Astrocyte (in vitro differentiated cells and primary cell): ENCODE data around the gene PCGF3. TPM values are rescaled to one million over a fixed set of nuclear protein-coding genes. Genes with fewer than 3 reads are reported as not detected.
"Not testable (repeated sequence)": the region's sequence is repeated elsewhere in the genome, so short reads cannot be mapped to it uniquely, and the experiment has no call there.

Experiments
- DNase-seq: peaks from one replicate; pipeline ENCODE4 v3.0.0-alpha.2; 2010; ENCODE audit warnings: low read depth
- FAIRE-seq: peaks from 2 replicates; lab custom pipeline; 2011; peaks lifted over from hg19 to GRCh38; lab: Jason Lieb, UNC
- H2AFZ ChIP-seq: 2 replicates; pipeline ENCODE4 v1.6.0; 2012; ENCODE audit warnings: low read depth, low read length, inconsistent platforms
- H3K27ac ChIP-seq: 2 replicates; pipeline ENCODE4 v1.5.1; 2011; ENCODE audit warnings: low read depth, low read length, inconsistent platforms
- H3K27me3 ChIP-seq: 2 replicates; pipeline ENCODE4 v1.6.0; 2011; ENCODE audit warnings: low read length, inconsistent platforms; ENCODE audit not compliant: insufficient read depth
- H3K36me3 ChIP-seq: 2 replicates; pipeline ENCODE4 v1.5.1; 2011; ENCODE audit warnings: low read length, inconsistent platforms; ENCODE audit not compliant: insufficient read depth
- H3K4me1 ChIP-seq: 2 replicates; pipeline ENCODE4 v1.5.1; 2011; ENCODE audit warnings: low read length, inconsistent platforms; ENCODE audit not compliant: insufficient read depth
- H3K4me2 ChIP-seq: 2 replicates; pipeline ENCODE4 v1.6.0; 2012; ENCODE audit warnings: low read length, inconsistent platforms
- H3K4me3 ChIP-seq: 2 replicates; pipeline ENCODE4 v1.5.1; 2011; ENCODE audit warnings: low read depth, mild to moderate bottlenecking, low read length, inconsistent platforms; ENCODE audit not compliant: insufficient read depth
- H3K79me2 ChIP-seq: 2 replicates; pipeline ENCODE4 v1.6.0; 2012; ENCODE audit warnings: mild to moderate bottlenecking, low read length, inconsistent platforms; ENCODE audit not compliant: insufficient read depth
- H3K9ac ChIP-seq: 2 replicates; pipeline ENCODE4 v1.6.0; 2012; ENCODE audit warnings: mild to moderate bottlenecking, low read length, inconsistent platforms
- H3K9me3 ChIP-seq: 2 replicates; pipeline ENCODE4 v1.5.1; 2012; ENCODE audit warnings: low read depth, mild to moderate bottlenecking, low read length, inconsistent platforms; ENCODE audit not compliant: insufficient read depth
- H4K20me1 ChIP-seq: 2 replicates; pipeline ENCODE4 v1.6.0; 2012; ENCODE audit warnings: low read length, inconsistent platforms; ENCODE audit not compliant: insufficient read depth
- H3K27ac Mint-ChIP-seq: one replicate; pipeline ENCODE4 v1.8.0; 2021; ENCODE audit warnings: mild to moderate bottlenecking, mixed read lengths; ENCODE audit not compliant: unreplicated experiment
- H3K27me3 Mint-ChIP-seq: one replicate; pipeline ENCODE4 v1.8.0; 2021; ENCODE audit warnings: low read depth, mixed read lengths; ENCODE audit not compliant: unreplicated experiment
- H3K36me3 Mint-ChIP-seq: one replicate; pipeline ENCODE4 v1.8.0; 2021; ENCODE audit warnings: low read depth, mixed read lengths; ENCODE audit not compliant: unreplicated experiment
- H3K4me1 Mint-ChIP-seq: one replicate; pipeline ENCODE4 v1.8.0; 2021; ENCODE audit warnings: low read depth, mixed read lengths; ENCODE audit not compliant: unreplicated experiment
- H3K4me3 Mint-ChIP-seq: one replicate; pipeline ENCODE4 v1.8.0; 2021; ENCODE audit warnings: mild to moderate bottlenecking, moderate library complexity, mixed read lengths; ENCODE audit not compliant: unreplicated experiment
- H3K9me3 Mint-ChIP-seq: one replicate; pipeline ENCODE4 v1.8.0; 2021; ENCODE audit warnings: mild to moderate bottlenecking, mixed read lengths; ENCODE audit not compliant: unreplicated experiment
- CTCF ChIP-seq: IDR thresholded peaks from 2 replicates; pipeline ENCODE4 v1.5.1; 2011; ENCODE audit warnings: low read depth, mild to moderate bottlenecking, inconsistent platforms, low read length, moderate library complexity; ENCODE audit not compliant: insufficient read depth
- EZH2 ChIP-seq: IDR thresholded peaks from 2 replicates; pipeline ENCODE4 v1.6.1; 2012; ENCODE audit warnings: mild to moderate bottlenecking, low read length, inconsistent platforms; ENCODE audit not compliant: insufficient read depth
- total RNA-seq: library from RNA; stranded (reverse); gene quantifications from 2 replicates; pipeline ENCODE4 v1.2.1, GENCODE V29; 2021

The PCGF3 gene
- total RNA-seq, 1 donor from 2014 or later, result 65.7 TPM

GRCh38 chr4:734075-734474, 28.4 kb downstream of the PCGF3 start:
- Histone ChIP-seq H3K9me3 (no peaks in the 10 kb centered on the region), H3K27ac (no peak overlapping the region), H2AFZ (no peak overlapping the region), H3K79me2 (peaks cover 20% of the 10 kb centered on the region), H3K36me3 (peaks cover 31% of the 10 kb centered on the region), H3K4me1 (no peaks in the 10 kb centered on the region), H3K4me3 (no peak overlapping the region), H3K9ac (no peak overlapping the region), H3K4me2 (no peak overlapping the region), H4K20me1 (peaks cover 32% of the 10 kb centered on the region), H3K27me3 (no peaks in the 10 kb centered on the region)
- no peak overlapping the region for H3K27ac Mint-ChIP-seq
- no peaks in the 10 kb centered on the region for H3K4me1 Mint-ChIP-seq
- H3K9me3 Mint-ChIP-seq, result no peaks in the 10 kb centered on the region
- no peak for FAIRE-seq
- peaks cover 22% of the 10 kb centered on the region for H3K36me3 Mint-ChIP-seq
- no peak for DNase-seq
- H3K27me3 Mint-ChIP-seq, result no peaks in the 10 kb centered on the region
- TF ChIP-seq CTCF (no peak), EZH2 (no peak)
- no peak overlapping the region for H3K4me3 Mint-ChIP-seq

- no peaks in the 10 kb centered on the region for H3K27me3 Mint-ChIP-seq
- Histone ChIP-seq H2AFZ (no peak overlapping the region), H3K36me3 (peaks cover 34% of the 10 kb centered on the region), H3K9ac (no peak overlapping the region), H3K27me3 (no peaks in the 10 kb centered on the region), H3K27ac (no peak overlapping the region), H3K4me3 (no peak overlapping the region), H3K4me1 (no peaks in the 10 kb centered on the region), H3K79me2 (peaks cover 11% of the 10 kb centered on the region), H4K20me1 (peaks cover 34% of the 10 kb centered on the region), H3K9me3 (no peaks in the 10 kb centered on the region), H3K4me2 (no peak overlapping the region)
- peaks cover 23% of the 10 kb centered on the region for H3K36me3 Mint-ChIP-seq
- DNase-seq (no peak), FAIRE-seq (no peak)
- no peak overlapping the region for H3K27ac Mint-ChIP-seq
- no peaks in the 10 kb centered on the region for H3K4me1 Mint-ChIP-seq
- no peak for TF ChIP-seq CTCF
- no peak for TF ChIP-seq EZH2
- no peak overlapping the region for H3K4me3 Mint-ChIP-seq
- H3K9me3 Mint-ChIP-seq, result no peaks in the 10 kb centered on the region
Measured at GRCh38 chr4:734951-735350, 29.3 kb downstream of the PCGF3 start.

- H3K4me1 Mint-ChIP-seq, result no peaks in the 10 kb centered on the region
- H3K79me2 ChIP-seq, result peaks cover 4% of the 10 kb centered on the region
- no peak for DNase-seq
- no peaks in the 10 kb centered on the region for H3K9me3 ChIP-seq
- H3K4me3 Mint-ChIP-seq, result no peak overlapping the region
- no peak overlapping the region for H3K9ac ChIP-seq
- peaks cover 38% of the 10 kb centered on the region for H3K36me3 ChIP-seq
- H3K27me3 ChIP-seq, result no peaks in the 10 kb centered on the region
- no peak overlapping the region for H3K27ac Mint-ChIP-seq
- H3K36me3 Mint-ChIP-seq, result peaks cover 23% of the 10 kb centered on the region
- H3K27ac ChIP-seq, result no peak overlapping the region
- no peak for FAIRE-seq
- H3K4me3 ChIP-seq, result no peak overlapping the region
- no peak overlapping the region for H2AFZ ChIP-seq
- H3K4me1 ChIP-seq, result peaks cover 2% of the 10 kb centered on the region
- H3K27me3 Mint-ChIP-seq, result no peaks in the 10 kb centered on the region
- no peak overlapping the region for H3K4me2 ChIP-seq
- no peak for TF ChIP-seq CTCF
- TF ChIP-seq EZH2, result no peak
- no peaks in the 10 kb centered on the region for H3K9me3 Mint-ChIP-seq
- peaks cover 32% of the 10 kb centered on the region for H4K20me1 ChIP-seq
Measured at GRCh38 chr4:735583-735982, 30.0 kb downstream of the PCGF3 start.

GRCh38 chr4:736561-736960, 30.9 kb downstream of the PCGF3 start:
- not testable (repeated sequence) for H3K9me3 ChIP-seq, H3K4me3 Mint-ChIP-seq, H3K27me3 Mint-ChIP-seq, H3K9ac ChIP-seq, H3K4me2 ChIP-seq, H3K4me3 ChIP-seq, H3K4me1 Mint-ChIP-seq, H2AFZ ChIP-seq, H3K27ac Mint-ChIP-seq, H3K4me1 ChIP-seq, FAIRE-seq, DNase-seq, H3K9me3 Mint-ChIP-seq, H3K79me2 ChIP-seq, H3K27me3 ChIP-seq, H3K27ac ChIP-seq
- Histone ChIP-seq H3K36me3 (peaks cover 38% of the 10 kb centered on the region), H4K20me1 (peaks cover 32% of the 10 kb centered on the region)
- H3K36me3 Mint-ChIP-seq, result peaks cover 20% of the 10 kb centered on the region
